Ishikawa (cell line): ENCODE results near the gene CCDC34.

Source experiments
- CEBPB ChIP-seq: IDR thresholded peaks from 2 replicates; pipeline ENCODE4 v1.6.1; 2012
- CREB1 ChIP-seq: IDR thresholded peaks from 2 replicates; pipeline ENCODE4 v1.6.1; 2012; ENCODE audit warnings: low read depth
- EGR1 ChIP-seq: IDR thresholded peaks from 2 replicates; pipeline ENCODE4 v1.6.1; 2012
- EP300 ChIP-seq: IDR thresholded peaks from 2 replicates; pipeline ENCODE4 v1.6.1; 2012; ENCODE audit warnings: borderline replicate concordance
- FOXM1 ChIP-seq: IDR thresholded peaks from 2 replicates; pipeline ENCODE4 v1.6.1; 2012; ENCODE audit warnings: low read depth, borderline replicate concordance
- NFIC ChIP-seq: IDR thresholded peaks from 2 replicates; pipeline ENCODE4 v1.6.1; 2012
- RAD21 ChIP-seq: IDR thresholded peaks from 2 replicates; pipeline ENCODE4 v1.6.1; 2012; ENCODE audit warnings: low read depth
- TAF1 ChIP-seq: IDR thresholded peaks from 2 replicates; pipeline ENCODE4 v1.6.1; 2012; ENCODE audit warnings: low read depth, mild to moderate bottlenecking
- TCF12 ChIP-seq: IDR thresholded peaks from 2 replicates; pipeline ENCODE4 v1.6.1; 2012; ENCODE audit warnings: low read depth
- TEAD4 ChIP-seq: IDR thresholded peaks from 2 replicates; pipeline ENCODE4 v1.6.1; 2012
- YY1 ChIP-seq: IDR thresholded peaks from 2 replicates; pipeline ENCODE4 v1.6.1; 2012; ENCODE audit warnings: low read depth
- ZBTB7A ChIP-seq: IDR thresholded peaks from 2 replicates; pipeline ENCODE4 v1.6.1; 2012; ENCODE audit warnings: low read depth
- TF ChIP-seq, protein P1 (sequence below): IDR thresholded peaks from 2 replicates; pipeline ENCODE4 v1.6.1; 2012
- TF ChIP-seq, protein P2 (sequence below): IDR thresholded peaks from 2 replicates; pipeline ENCODE4 v1.6.1; 2012
- TF ChIP-seq, protein P3 (sequence below): IDR thresholded peaks from 2 replicates; pipeline ENCODE4 v1.6.1; 2012; ENCODE audit warnings: low read depth, mild to moderate bottlenecking

CCDC34 gene

DNA sequence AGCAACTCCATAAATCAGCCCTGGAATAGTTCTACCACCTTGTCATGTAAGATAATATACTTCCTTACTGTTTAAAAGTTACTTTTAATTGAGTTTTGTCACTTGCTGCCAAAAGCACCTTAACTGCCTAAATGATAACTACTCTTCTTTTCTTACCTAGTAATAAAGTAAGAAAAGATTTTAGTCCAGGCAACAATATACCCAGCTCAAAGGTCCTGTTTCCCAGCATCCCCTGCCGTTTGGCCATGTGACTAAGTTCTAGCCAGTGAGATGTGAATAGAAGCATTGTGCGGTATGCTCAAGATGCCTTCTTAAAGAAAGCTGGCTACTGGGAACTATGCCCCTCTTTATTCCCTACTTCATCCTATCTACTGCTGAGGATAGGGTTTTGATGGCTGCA, 39.4 kb upstream of the CCDC34 start:
- TF ChIP-seq ZBTB7A = no peak
- no peak for TF ChIP-seq FOXM1
- TF ChIP-seq, protein P1, sequence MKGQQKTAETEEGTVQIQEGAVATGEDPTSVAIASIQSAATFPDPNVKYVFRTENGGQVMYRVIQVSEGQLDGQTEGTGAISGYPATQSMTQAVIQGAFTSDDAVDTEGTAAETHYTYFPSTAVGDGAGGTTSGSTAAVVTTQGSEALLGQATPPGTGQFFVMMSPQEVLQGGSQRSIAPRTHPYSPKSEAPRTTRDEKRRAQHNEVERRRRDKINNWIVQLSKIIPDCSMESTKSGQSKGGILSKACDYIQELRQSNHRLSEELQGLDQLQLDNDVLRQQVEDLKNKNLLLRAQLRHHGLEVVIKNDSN = no peak
- no peak for TF ChIP-seq TCF12
- no peak for TF ChIP-seq TEAD4
- TF ChIP-seq CEBPB = no peak

DNA sequence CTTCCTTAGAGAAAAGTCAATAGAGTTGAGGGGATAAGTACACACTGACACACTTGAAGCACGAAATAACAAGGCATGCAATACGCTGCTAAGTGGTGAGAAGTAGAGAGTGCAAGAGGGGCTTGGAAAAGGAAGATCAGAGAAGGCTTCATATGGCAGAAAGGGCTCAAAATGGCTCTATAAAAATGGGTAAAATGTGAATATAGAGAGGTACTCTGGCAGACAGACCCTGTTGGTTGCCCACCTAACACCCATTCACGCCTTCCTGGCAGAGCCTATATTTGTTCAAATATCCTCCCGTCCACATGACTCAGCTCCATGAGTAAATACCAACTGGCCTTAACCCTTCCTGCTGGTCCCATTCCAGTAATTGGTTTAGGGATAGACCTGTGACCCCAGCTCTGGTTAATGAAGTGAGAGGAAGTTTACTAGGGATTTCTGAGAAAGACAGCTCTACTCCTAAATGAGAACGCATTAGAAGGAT, 38.9 kb upstream of the CCDC34 start:
- TF ChIP-seq, protein P1 = no peak
- TF ChIP-seq YY1 (no peak), NFIC (no peak), CREB1 (no peak), ZBTB7A (no peak), FOXM1 (no peak), TAF1 (no peak), EGR1 (no peak), RAD21 (no peak), TEAD4 (no peak), CEBPB (no peak), TCF12 (no peak), EP300 (no peak)
- TF ChIP-seq, protein P2, sequence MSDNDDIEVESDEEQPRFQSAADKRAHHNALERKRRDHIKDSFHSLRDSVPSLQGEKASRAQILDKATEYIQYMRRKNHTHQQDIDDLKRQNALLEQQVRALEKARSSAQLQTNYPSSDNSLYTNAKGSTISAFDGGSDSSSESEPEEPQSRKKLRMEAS = no peak
- TF ChIP-seq, protein P3, sequence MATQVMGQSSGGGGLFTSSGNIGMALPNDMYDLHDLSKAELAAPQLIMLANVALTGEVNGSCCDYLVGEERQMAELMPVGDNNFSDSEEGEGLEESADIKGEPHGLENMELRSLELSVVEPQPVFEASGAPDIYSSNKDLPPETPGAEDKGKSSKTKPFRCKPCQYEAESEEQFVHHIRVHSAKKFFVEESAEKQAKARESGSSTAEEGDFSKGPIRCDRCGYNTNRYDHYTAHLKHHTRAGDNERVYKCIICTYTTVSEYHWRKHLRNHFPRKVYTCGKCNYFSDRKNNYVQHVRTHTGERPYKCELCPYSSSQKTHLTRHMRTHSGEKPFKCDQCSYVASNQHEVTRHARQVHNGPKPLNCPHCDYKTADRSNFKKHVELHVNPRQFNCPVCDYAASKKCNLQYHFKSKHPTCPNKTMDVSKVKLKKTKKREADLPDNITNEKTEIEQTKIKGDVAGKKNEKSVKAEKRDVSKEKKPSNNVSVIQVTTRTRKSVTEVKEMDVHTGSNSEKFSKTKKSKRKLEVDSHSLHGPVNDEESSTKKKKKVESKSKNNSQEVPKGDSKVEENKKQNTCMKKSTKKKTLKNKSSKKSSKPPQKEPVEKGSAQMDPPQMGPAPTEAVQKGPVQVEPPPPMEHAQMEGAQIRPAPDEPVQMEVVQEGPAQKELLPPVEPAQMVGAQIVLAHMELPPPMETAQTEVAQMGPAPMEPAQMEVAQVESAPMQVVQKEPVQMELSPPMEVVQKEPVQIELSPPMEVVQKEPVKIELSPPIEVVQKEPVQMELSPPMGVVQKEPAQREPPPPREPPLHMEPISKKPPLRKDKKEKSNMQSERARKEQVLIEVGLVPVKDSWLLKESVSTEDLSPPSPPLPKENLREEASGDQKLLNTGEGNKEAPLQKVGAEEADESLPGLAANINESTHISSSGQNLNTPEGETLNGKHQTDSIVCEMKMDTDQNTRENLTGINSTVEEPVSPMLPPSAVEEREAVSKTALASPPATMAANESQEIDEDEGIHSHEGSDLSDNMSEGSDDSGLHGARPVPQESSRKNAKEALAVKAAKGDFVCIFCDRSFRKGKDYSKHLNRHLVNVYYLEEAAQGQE = no peak

DNA sequence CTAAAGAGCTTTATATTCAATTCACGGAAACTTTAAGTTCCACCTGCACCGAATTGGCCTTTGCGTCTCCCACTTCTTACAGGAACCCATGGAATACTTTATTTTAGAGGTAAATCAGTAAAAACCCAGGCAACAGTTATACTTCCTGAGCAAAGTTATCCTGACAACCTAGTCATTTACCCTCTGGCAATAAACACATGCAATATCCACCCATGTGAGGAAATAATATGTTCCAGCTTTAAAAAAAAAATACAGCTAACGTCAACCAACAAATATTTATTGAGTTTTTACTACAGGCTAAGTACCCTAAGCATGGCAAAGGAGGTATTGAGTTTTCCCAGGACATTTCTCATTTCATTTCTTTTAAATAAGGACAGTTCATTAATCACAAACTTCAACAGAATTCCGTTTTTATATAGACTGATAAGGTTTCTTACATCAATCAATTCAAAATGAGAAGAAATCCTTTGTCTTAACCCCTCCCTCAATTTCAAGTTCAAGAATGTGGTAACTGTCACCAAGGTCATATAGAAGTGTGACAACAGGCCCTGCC, 38.3 kb upstream of the CCDC34 start:
- no peak for TF ChIP-seq ZBTB7A
- no peak for TF ChIP-seq YY1
- no peak for TF ChIP-seq TCF12
- no peak for TF ChIP-seq RAD21
- TF ChIP-seq FOXM1 = no peak
- no peak for TF ChIP-seq CEBPB
- TF ChIP-seq, protein P1 = no peak
- no peak for TF ChIP-seq TAF1
- no peak for TF ChIP-seq NFIC
- no peak for TF ChIP-seq EP300
- TF ChIP-seq, protein P2 = no peak
- TF ChIP-seq TEAD4 = no peak
- TF ChIP-seq EGR1 = no peak
- TF ChIP-seq CREB1 = no peak
- TF ChIP-seq, protein P3 = no peak

GRCh38 chr11:27398400-27398770, 35.4 kb upstream of the CCDC34 start:
- TF ChIP-seq TCF12 (no peak), NFIC (no peak), TAF1 (no peak), EP300 (no peak)
- TF ChIP-seq, protein P3 = no peak
- TF ChIP-seq, protein P1 = no peak
